Erythroblast (primary cell): ENCODE data around the gene MARCHF5.

Experiments
- DNase-seq, 2 experiments: peaks; one replicate each; lab custom pipeline; 2025; lab: John Stamatoyannopoulos, UW
- GATA1 ChIP-seq: IDR thresholded peaks from 2 replicates; pipeline ENCODE4 v1.6.1; 2011; ENCODE audit warnings: low read depth, mild to moderate bottlenecking, control low read depth, low read length, moderate library complexity
- POLR2A ChIP-seq: IDR thresholded peaks from 2 replicates; pipeline ENCODE4 v1.6.1; 2011; ENCODE audit warnings: mild to moderate bottlenecking, low read length

MARCHF5 gene

DNA sequence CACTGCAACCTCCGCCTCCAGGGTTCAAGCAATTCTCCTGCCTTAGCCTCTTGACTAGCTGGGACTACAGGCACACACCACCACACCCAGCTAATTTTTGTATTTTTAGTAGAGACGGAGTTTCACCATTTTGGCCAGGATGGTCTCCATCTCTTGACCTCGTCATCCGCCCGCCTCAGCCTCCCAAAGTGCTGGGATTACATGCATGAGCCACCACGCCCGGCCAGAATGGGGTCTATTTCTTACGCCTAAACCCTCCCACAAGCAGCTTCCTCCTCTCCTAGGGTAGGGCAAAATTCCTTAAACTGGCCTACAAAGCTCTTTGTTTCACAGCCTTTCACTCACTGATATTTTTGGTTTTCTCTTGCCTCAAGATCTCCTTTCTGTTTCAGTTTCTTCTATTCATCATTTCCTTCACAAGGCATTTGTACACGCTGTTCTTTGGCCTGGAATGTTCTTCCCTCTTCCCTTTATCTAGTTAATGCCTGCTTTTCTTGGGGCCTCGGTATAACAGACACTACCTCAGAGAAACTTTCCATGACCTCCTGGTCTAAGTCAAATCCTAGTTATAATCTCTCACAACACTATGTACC, 6.8 kb upstream of the MARCHF5 start:
- DNase-seq: no peak
- no peak for TF ChIP-seq POLR2A
- no peak for TF ChIP-seq GATA1

DNA sequence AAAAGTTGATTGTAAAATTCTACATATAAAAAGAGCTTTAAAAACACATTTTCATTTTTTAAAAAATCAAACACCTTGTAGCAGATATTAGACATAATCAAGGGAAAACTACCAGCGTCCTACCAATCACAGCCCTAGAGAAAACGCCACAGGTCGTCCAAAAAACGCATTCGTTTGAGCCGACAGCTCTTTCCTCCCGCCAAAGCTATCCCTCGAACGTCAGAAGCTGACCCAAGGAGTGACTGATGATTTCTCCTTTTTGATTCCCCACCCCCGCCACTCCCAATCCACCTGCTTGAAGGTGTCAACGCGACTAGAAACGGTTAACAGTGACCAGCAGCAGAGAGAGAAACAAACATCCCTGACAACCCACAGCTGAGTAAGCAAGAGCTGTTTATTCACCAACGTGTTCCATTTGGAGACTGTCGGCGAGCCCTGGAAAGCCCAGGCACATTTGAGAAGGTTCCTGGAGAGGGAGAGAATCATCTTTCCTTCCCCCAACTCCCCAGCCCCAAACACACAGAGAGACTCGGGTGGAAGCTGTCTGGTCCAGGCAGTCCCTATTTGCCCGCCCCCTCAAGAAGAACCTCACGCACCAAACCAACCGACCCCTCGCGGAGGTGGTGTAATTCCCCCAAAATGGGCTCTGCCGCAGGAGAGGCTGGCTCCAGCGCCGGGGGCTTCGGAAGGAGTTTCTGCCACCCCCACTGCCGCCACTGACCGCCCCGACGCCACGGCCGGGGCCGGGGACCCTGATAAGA, 711 bp upstream of the MARCHF5 start:
- TF ChIP-seq POLR2A: no peak
- TF ChIP-seq GATA1: no peak
- DNase-seq: peak; percentile 70 to 79

DNA sequence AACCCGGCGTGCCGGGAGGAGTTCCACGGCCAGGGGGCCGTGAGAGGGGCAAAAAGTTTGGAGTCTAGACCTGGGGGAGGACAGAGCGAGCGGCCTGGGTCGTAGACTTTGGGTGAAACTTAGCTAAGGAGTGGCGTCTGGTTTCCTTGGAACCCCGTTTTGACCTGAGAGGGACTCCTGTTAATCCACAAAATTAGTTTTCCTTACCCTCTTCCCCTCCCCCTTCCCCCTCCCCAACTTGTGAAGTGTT, 574 bp downstream of the MARCHF5 start:
- DNase-seq: peak in 1 of 2 experiments; percentile 75

DNA sequence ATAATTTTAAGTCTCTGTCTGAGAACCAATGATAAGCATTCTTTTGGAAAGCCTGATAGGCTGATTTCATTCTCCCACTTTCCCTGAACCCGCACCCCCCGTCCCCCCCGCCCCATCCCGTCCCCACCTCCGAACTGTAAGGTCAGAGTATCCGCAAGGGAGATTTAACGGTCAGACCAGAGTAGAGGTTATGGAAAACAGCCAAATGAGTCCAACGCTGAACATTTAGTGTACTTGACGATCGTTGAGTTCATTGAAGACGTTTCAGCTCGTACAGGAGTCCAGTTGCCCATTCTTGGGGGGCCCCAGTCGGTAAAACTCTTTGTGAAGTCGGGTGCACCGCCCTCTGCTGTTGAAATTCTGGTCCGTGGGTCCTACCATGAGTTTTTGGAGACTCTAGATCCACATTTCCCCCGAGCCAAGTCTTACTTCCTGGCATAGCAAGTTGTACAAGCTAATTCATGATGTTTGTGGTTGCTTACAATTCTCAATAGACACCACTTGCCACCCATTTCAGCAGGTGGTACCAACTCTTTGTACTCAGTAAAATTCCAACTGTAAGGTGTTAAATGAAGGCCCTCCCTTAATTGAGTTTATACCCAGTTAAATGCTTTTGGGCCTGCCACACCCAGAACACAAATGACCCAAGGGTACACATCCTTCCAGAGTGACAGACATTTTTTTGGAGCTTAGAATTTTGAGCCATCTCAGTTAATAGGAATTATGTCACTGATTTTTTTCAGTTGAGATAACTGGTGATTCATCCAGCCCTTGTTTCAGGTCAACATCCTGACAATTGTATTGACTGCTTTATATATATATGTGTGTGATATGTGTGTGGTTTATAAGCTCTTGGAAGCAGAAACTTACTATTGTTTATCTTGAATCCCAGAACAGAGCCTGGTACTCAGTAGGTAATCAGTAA, 1.2 kb downstream of the MARCHF5 start:
- TF ChIP-seq POLR2A: no peak
- no peak for TF ChIP-seq GATA1
- peak; percentile 78 to 82 for DNase-seq

More for the DNA sequence above, 574 bp downstream of the MARCHF5 start:
- TF ChIP-seq POLR2A (no peak), GATA1 (no peak)

DNA sequence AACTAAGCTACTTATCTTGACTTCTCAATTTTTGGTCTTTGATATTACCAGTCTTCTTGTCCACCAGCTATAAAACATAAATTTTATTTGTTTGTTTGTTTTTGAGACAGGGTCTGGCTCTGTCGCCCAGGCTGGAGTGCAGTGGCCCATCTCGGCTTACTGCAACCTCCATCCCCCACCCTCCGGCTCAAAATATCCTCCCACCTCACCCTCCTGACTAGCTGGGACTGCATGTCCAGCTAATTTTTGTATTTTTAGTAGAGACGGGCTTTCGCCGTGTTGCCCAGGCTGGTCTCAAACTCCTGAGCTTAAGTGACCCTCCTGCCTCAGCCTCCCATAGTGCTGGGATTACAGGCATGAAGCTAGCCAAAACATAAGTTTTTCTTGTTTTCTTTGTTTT, 7.5 kb downstream of the MARCHF5 start:
- no peak for DNase-seq
- TF ChIP-seq POLR2A (no peak), GATA1 (no peak)

DNA sequence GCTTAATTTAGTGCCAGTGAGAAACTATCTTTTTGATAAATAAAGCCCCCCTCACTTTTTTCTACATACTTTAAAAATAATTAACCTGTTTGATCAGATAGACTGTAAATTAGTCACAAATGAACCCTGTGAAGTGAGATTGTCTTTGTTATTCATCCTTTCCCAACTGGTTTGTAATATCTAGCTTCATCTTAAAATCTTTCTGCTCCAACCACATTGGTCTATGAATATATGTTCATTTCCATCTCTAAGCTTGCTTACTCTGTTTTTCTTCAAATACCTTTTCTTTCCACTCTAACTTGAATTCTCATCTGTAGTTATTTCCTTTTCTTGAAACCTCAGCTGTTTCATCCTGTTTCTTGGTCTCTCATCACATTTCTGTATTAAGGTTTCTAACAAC, 12.1 kb downstream of the MARCHF5 start:
- TF ChIP-seq GATA1: no peak
- TF ChIP-seq POLR2A: no peak
- DNase-seq: no peak

DNA sequence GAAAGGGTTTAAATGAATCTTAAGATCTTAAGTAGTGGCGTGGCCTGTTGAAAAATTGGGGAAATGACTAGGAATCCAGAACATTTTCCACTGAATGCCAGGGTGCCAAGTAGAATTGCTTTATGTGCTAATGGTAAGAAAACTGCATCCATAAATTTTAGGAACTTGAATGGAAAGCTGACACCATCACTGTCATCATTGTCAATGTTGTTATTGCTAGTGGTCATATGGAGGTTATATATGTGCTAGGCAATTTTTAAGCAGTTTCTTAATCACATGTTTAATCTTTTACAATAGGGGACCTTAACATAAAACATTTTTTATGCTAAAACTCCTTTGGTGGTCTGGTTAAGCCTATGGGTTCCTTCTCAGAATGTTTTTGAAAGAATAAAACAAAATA, 13.1 kb downstream of the MARCHF5 start:
- TF ChIP-seq POLR2A (no peak), GATA1 (no peak)
- DNase-seq: no peak

DNA sequence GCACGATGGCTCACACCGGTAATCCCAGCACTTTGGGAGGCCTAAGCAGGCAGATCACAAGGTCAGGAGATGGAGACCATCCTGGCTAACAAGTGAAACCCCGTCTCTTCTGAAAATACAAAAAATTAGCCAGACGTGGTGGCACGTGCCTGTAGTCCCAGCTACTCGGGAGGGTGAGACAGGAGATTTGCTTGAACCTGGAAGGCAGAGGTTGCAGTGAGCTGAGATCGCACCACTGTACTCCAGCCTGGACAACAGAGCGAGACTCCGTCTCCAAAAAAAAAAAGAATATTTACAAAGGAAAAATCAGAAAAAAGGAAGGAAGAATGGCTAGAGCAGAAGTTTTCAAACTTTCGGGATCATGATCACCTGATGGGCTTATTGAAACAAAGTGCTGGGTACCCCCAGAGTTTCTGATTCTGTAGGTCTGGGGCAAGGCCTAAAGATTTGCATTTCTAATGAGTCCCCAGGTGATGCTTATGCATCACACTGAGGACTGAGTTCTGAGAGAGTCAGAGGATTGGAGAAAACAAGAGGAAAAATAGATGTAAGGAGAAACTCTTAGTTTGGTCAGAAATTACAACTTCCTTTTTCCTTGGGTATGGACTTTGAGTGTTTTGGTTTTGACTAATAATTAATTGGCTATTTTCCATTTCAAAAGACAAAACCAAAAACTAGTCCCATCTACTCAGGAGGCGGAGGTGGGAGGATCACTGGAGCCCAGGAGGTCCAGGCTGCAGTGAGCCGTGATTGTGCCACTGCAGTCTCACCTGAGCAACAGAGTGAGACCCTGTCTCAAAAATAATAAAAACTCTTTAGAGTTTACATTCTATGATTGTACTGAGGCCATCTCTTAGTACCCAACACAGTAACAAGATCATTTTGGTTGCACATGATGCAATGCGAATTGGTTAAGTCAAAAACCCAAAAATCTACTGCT, 14.4 kb downstream of the MARCHF5 start:
- no peak for DNase-seq
- TF ChIP-seq POLR2A (no peak), GATA1 (no peak)

DNA sequence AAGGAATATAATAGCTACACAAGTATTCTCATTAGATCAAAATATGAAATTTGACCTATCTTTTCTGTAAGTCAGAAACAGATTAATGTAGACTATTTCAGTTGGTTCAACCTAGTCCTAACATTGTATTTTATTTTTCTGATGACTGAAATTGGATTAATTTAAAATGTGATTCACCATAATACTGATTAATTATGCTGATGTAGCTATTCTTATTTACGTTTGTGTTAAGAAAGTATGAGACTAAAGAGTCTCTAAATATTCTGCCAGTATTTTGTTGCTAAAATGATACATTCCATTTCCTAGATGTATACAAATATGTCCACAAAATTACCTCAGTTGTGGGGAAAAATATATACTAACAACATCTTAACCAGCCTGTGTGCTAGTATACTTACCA, 18.3 kb downstream of the MARCHF5 start:
- DNase-seq: no peak
- no peak for TF ChIP-seq GATA1
- TF ChIP-seq POLR2A: no peak

DNA sequence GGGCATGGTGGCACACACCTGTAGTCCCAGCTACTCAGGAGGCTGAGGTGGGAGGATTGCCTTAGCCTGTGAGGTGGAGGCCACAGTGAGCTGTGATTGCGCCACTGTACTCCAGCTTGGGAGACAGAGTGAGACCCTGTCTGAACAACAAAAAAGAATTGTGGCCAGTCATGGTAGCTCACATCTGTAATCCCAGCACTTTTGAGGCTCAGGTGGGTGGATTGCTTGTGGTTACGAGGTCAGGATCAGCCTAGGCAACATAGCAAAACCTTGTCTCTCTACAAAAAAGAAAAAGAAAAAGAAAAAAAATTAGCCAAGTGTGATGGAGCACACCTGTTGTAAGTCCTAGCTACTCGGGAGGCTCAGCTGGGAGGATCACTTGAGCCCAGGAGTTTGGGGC, 22.8 kb downstream of the MARCHF5 start:
- no peak for DNase-seq
- no peak for TF ChIP-seq POLR2A
- no peak for TF ChIP-seq GATA1

DNA sequence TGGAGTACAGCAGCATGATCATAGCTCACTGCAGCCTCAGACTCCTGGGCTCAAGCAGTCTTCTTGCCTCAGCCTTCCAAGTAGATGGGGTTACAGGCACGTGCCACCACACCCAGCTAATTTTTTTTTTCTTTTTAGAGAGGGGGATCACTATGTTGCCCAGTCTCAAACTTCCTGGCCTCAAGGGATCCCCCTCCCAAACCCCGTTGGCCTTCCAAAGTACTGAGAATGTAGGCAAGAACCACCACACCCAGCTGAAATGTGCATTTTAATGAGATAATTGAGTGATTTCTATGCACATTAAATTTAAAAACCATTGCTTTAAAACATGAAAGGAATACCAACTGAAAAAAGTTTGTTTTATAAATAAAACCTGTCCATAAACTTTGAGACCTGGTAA, 25.6 kb downstream of the MARCHF5 start:
- no peak for DNase-seq
- TF ChIP-seq GATA1: no peak
- no peak for TF ChIP-seq POLR2A

DNA sequence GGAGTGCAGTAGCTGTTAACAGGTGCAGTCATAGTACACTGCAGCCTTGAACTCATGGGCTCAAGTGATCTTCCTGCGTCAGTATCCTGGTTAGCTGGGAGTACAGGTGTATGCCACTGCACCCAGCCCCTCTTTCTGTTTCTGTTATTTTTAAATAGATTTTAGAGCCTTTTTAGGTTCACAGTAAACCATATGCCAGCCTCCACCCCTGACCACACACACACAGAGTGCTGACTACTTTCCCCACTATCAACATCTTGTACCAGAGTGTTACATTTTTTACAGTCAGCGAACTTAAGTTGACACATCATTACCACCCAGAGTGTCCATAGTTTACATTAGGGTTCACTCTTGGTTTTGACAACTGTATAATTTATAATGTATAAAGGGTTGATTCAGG, 32.1 kb downstream of the MARCHF5 start:
- no peak for TF ChIP-seq POLR2A
- TF ChIP-seq GATA1: no peak
- DNase-seq: no peak
